Measurements from ENCODE around the gene MYBBP1A.

MYBBP1A gene

GRCh38 chr17:4534515-4534914 is 20.7 kb downstream of the MYBBP1A start:
- DNase-seq, result no peak

- no peak for DNase-seq
Measured at GRCh38 chr17:4533523-4534504, 21.4 kb downstream of the MYBBP1A start.

GRCh38 chr17:4532860-4533522 is 22.2 kb downstream of the MYBBP1A start:
- no peak for DNase-seq

- no peak for DNase-seq
Measured at GRCh38 chr17:4531988-4532736, 23.0 kb downstream of the MYBBP1A start.

GRCh38 chr17:4530799-4531730 is 24.1 kb downstream of the MYBBP1A start:
- DNase-seq, result no peak

GRCh38 chr17:4529533-4530152 is 25.5 kb downstream of the MYBBP1A start:
- no peak for DNase-seq

GRCh38 chr17:4527566-4528125 is 27.5 kb downstream of the MYBBP1A start:
- DNase-seq, result no peak

- DNase-seq, result no peak
Measured at GRCh38 chr17:4527134-4527533, 28.1 kb downstream of the MYBBP1A start.

- DNase-seq, result no peak
Measured at GRCh38 chr17:4525691-4526397, 29.3 kb downstream of the MYBBP1A start.

- DNase-seq, result no peak
Measured at GRCh38 chr17:4523946-4524345, 31.2 kb downstream of the MYBBP1A start.

- DNase-seq, result no peak
Measured at GRCh38 chr17:4522661-4523060, 32.5 kb downstream of the MYBBP1A start.

- no peak for DNase-seq
Measured at GRCh38 chr17:4520894-4521600, 34.1 kb downstream of the MYBBP1A start.

GRCh38 chr17:4520060-4520893 is 34.9 kb downstream of the MYBBP1A start:
- no peak for DNase-seq

GRCh38 chr17:4519361-4519788 is 35.8 kb downstream of the MYBBP1A start:
- DNase-seq, result no peak

- no peak for DNase-seq
Measured at GRCh38 chr17:4518901-4519300, 36.3 kb downstream of the MYBBP1A start.

- no peak for DNase-seq
Measured at GRCh38 chr17:4516735-4517134, 38.4 kb downstream of the MYBBP1A start.

- DNase-seq, result no peak
Measured at GRCh38 chr17:4515501-4515900, 39.7 kb downstream of the MYBBP1A start.

GRCh38 chr17:4514779-4515178 is 40.4 kb downstream of the MYBBP1A start:
- DNase-seq, result no peak

- DNase-seq, result no peak
Measured at GRCh38 chr17:4514206-4514605, 41.0 kb downstream of the MYBBP1A start.

Measured in stimulated activated naive CD4-positive, alpha-beta T cell treated with Interleukin-2 at 50 U/mL for 16 hours (primary cell).